Hypothalamus (tissue), 51 donors: ENCODE data around the gene TTC13.
A peak's percentile ranks its signal among the peaks of the same experiment; 100 is the strongest.

Source experiments
- DNase-seq, 51 donors: peaks; one replicate each; lab custom pipeline; 2025; lab: John Stamatoyannopoulos, UW

The TTC13 gene

DNA sequence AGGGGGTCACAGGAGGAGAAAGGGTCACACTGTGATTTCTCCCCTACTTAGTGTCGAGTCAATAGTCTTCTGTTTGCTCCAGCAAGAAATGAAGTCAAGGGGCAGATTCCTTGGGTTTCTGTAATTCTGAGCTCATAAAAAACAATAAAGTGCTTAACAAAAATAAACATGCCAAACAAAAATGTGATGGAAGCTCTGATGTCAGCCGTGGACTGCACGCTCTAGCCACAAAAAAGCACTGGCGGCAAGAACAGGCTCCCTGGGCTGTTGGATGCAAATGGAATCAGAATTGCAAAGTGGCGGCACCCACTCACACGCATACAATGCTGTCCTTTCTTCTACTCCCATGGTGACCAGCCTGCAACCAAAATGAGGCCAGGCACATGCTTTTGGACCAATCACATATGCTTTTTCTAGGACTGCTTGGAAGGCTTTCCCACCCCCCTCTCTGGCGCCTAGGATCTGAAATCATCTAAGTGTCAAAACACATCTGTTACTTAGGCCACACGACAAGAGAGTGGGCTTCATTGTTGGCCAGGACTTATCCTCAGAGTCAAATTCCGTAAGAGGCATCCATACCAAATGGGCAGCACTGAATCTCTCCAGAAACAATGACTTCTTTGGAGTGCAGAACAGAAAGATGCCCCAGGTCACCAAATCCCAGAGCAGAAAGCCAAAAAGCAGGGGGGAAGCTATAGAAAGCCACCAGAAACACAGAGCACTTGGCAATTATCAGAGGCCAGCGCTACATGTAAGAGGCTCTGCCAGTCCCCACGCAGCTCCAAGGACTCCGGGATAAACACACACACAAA is 119.5 kb downstream of the TTC13 start:
- peak in 46 of 51 donors; percentile 21 to 95 (median 74) for DNase-seq

- no peak for DNase-seq
These were observed 120.3 kb downstream of the TTC13 start for GRCh38 chr1:230858236-230858820.

DNA sequence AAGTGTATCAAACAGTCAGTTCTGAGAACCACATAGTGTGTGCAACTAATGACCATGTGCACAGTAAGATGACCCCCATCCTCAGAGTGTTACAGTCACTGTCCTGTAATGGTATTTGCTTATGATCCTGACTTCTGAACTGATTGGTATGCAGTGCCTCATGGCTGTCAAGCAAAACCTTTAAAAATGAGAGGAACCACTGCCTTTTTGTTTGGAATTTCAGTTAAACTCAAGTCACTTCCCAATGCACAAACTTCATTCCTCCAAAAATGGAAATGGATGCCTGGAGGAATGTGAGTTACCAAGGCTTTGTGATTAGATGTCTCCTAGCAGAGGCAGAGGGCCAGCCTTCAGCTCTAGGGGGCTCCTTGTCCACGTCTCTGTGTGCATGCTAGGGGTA is 120.8 kb downstream of the TTC13 start:
- DNase-seq = no peak

- DNase-seq = peak in 47 of 51 donors; percentile 30 to 90 (median 67)
These were observed 121.6 kb downstream of the TTC13 start for GRCh38 chr1:230857077-230857476.
